H1 (cell line): ENCODE results near the gene HSDL2. TPM values are rescaled to one million over a fixed set of nuclear protein-coding genes. Genes with fewer than 3 reads are reported as not detected.

Source experiments
- CTCF ChIA-PET: fragments of 300-600 bp; sonication (Branson Sonifier 250); formaldehyde crosslinking; loops from one replicate; lab custom pipeline; 2021; ENCODE audit not compliant: partially characterized antibody; lab: Charles Lee
- POLR2A ChIA-PET: fragments of 300-600 bp; sonication (Branson Sonifier 250); formaldehyde crosslinking; loops from one replicate; lab custom pipeline; 2021; ENCODE audit warnings: inconsistent platforms; ENCODE audit not compliant: partially characterized antibody; lab: Charles Lee
- DNase-seq, 2 experiments: peaks; one replicate each; pipeline versions ENCODE4 v3.0.0 to v3.0.0-alpha.2; 2010 to 2022; ENCODE audit warnings: low spot score in 2 of 2, low read depth in 1 of 2, mixed read lengths in 1 of 2
- FAIRE-seq: peaks from 2 replicates; lab custom pipeline; 2011; peaks lifted over from hg19 to GRCh38; lab: Jason Lieb, UNC
- H2AFZ ChIP-seq: 2 replicates; pipeline ENCODE4 v1.8.1; 2012; ENCODE audit warnings: low read length, inconsistent platforms
- H2AK5ac ChIP-seq: 2 replicates; pipeline ENCODE4 v1.6.1; 2013; ENCODE audit warnings: low read depth, low read length
- H2BK120ac ChIP-seq: replicated peaks from 2 replicates; pipeline ENCODE3; 2013; ENCODE audit warnings: low read depth, low read length, inconsistent platforms
- H2BK12ac ChIP-seq: 2 replicates; pipeline ENCODE4 v1.6.1; 2013; ENCODE audit warnings: low read depth, low read length
- H2BK15ac ChIP-seq: 2 replicates; pipeline ENCODE4 v1.6.1; 2013; ENCODE audit warnings: low read length
- H2BK20ac ChIP-seq: 2 replicates; pipeline ENCODE4 v1.6.1; 2013; ENCODE audit warnings: low read length
- H2BK5ac ChIP-seq: 2 replicates; pipeline ENCODE4 v1.6.1; 2013; ENCODE audit warnings: low read depth, low read length
- H3K14ac ChIP-seq: 2 replicates; pipeline ENCODE4 v1.6.1; 2013; ENCODE audit warnings: inconsistent platforms; ENCODE audit not compliant: insufficient read length
- H3K18ac ChIP-seq: 2 replicates; pipeline ENCODE4 v1.6.1; 2013; ENCODE audit warnings: low read length; ENCODE audit errors: extremely low read depth
- H3K23ac ChIP-seq: 2 replicates; pipeline ENCODE4 v1.6.1; 2013; ENCODE audit warnings: inconsistent platforms; ENCODE audit not compliant: insufficient read length
- H3K23me2 ChIP-seq: 2 replicates; pipeline ENCODE4 v1.6.1; 2013; ENCODE audit warnings: low read depth, low read length
- H3K27ac ChIP-seq: 2 replicates; pipeline ENCODE4 v1.6.1; 2011; ENCODE audit warnings: low read depth, low read length, inconsistent platforms
- H3K27me3 ChIP-seq, 4 experiments: replicated peaks in 1 of 4; 1 replicate in 1 of 4; 2 replicates in 3 of 4; pipeline versions ENCODE4 v1.6.1 to v1.8.1; 2011 to 2013; ENCODE audit warnings: low read length in 3 of 4, mild to moderate bottlenecking in 3 of 4, inconsistent platforms in 2 of 4, mixed read lengths in 2 of 4, moderate library complexity in 1 of 4; ENCODE audit not compliant: control insufficient read depth in 3 of 4, insufficient read depth in 3 of 4; ENCODE audit errors: extremely low read depth in 1 of 4
- H3K36me3 ChIP-seq, 4 experiments: 2 replicates each; pipeline versions ENCODE4 v1.6.1 to v1.8.1; 2011 to 2013; ENCODE audit warnings: mild to moderate bottlenecking in 4 of 4, low read length in 3 of 4, moderate library complexity in 2 of 4, control low read depth in 1 of 4, inconsistent platforms in 1 of 4; ENCODE audit not compliant: insufficient read depth in 4 of 4, control insufficient read depth in 2 of 4
- H3K4ac ChIP-seq: replicated peaks from 2 replicates; pipeline ENCODE3; 2013; ENCODE audit warnings: low read length, low read depth, mixed read lengths, inconsistent platforms; ENCODE audit not compliant: insufficient read length
- H3K4me1 ChIP-seq, 4 experiments: replicated peaks in 1 of 4; 1 replicate in 1 of 4; 2 replicates in 3 of 4; pipeline versions ENCODE4 v1.6.1 to v1.8.1; 2011 to 2013; ENCODE audit warnings: low read length in 3 of 4, inconsistent platforms in 2 of 4, mixed read lengths in 1 of 4; ENCODE audit not compliant: insufficient read depth in 4 of 4, control insufficient read depth in 3 of 4
- H3K4me2 ChIP-seq, 2 experiments: 2 replicates each; pipeline versions ENCODE4 v1.6.1 to v1.8.1; 2011 to 2013; ENCODE audit warnings: low read depth in 2 of 2, low read length in 2 of 2, control low read depth in 1 of 2, inconsistent platforms in 1 of 2, mild to moderate bottlenecking in 1 of 2; ENCODE audit not compliant: insufficient read depth in 1 of 2
- H3K4me3 ChIP-seq, 4 experiments: fragments of 200-600, 300-600 bp in 1 of 4; sonication (generic), shearing (Covaris generic), sonication (Bioruptor Twin) in 1 of 4; 2 replicates each; pipeline versions ENCODE4 v1.5.1 to v1.8.1; 2011 to 2016; ENCODE audit warnings: low read length in 4 of 4, low read depth in 3 of 4, control low read depth in 2 of 4, inconsistent platforms in 2 of 4, mild to moderate bottlenecking in 2 of 4, mixed read lengths in 1 of 4, moderate library complexity in 1 of 4; ENCODE audit not compliant: insufficient read depth in 2 of 4; ENCODE audit errors: extremely low read depth in 1 of 4
- H3K56ac ChIP-seq: replicated peaks from 2 replicates; pipeline ENCODE3; 2013; ENCODE audit warnings: low read depth, mild to moderate bottlenecking, mixed read lengths, low read length, inconsistent platforms; ENCODE audit not compliant: insufficient read length
- H3K79me1 ChIP-seq: 2 replicates; pipeline ENCODE4 v1.6.1; 2013; ENCODE audit warnings: low read depth, low read length, control low read depth
- H3K79me2 ChIP-seq, 2 experiments: 2 replicates each; pipeline versions ENCODE4 v1.6.1 to v1.8.1; 2012 to 2013; ENCODE audit warnings: low read length in 2 of 2, mild to moderate bottlenecking in 2 of 2, inconsistent platforms in 1 of 2; ENCODE audit not compliant: insufficient read depth in 2 of 2, control insufficient read depth in 1 of 2
- H3K9ac ChIP-seq, 4 experiments: replicated peaks in 1 of 4; 1 replicate in 1 of 4; 2 replicates in 3 of 4; pipeline versions ENCODE4 v1.6.1 to v1.8.1; 2011 to 2013; ENCODE audit warnings: low read depth in 3 of 4, low read length in 3 of 4, control low read depth in 2 of 4, mild to moderate bottlenecking in 2 of 4, moderate library complexity in 2 of 4, inconsistent platforms in 1 of 4; ENCODE audit errors: extremely low read depth in 1 of 4
- H3K9me3 ChIP-seq, 2 experiments: 2 replicates each; pipeline versions ENCODE4 v1.6.1 to v1.8.1; 2012 to 2013; ENCODE audit warnings: mild to moderate bottlenecking in 2 of 2, moderate library complexity in 2 of 2, control low read depth in 1 of 2, inconsistent platforms in 1 of 2, low read depth in 1 of 2, low read length in 1 of 2, mixed read lengths in 1 of 2; ENCODE audit not compliant: insufficient read depth in 2 of 2
- H4K20me1 ChIP-seq, 2 experiments: replicated peaks in 1 of 2; 2 replicates each; pipeline versions ENCODE3 to v1.8.1; 2011 to 2013; ENCODE audit warnings: inconsistent platforms in 2 of 2, low read length in 2 of 2, mild to moderate bottlenecking in 1 of 2; ENCODE audit not compliant: insufficient read depth in 2 of 2, control insufficient read depth in 1 of 2
- H4K5ac ChIP-seq: 2 replicates; pipeline ENCODE4 v1.6.1; 2013; ENCODE audit warnings: low read length, low read depth, mixed read lengths, inconsistent platforms; ENCODE audit not compliant: insufficient read length
- H4K8ac ChIP-seq: 2 replicates; pipeline ENCODE4 v1.8.0; 2013; ENCODE audit warnings: mild to moderate bottlenecking, moderate library complexity, low read length, inconsistent platforms; ENCODE audit not compliant: insufficient read depth; ENCODE audit errors: extremely low read depth
- H4K91ac ChIP-seq: replicated peaks from 2 replicates; pipeline ENCODE3; 2013; ENCODE audit warnings: low read length, mixed read lengths, inconsistent platforms; ENCODE audit not compliant: insufficient read length
- BRCA1 ChIP-seq: IDR thresholded peaks from 2 replicates; pipeline ENCODE4 v1.6.1; 2012; ENCODE audit warnings: low read depth, low read length, improper control_type of control experiment
- GTF2F1 ChIP-seq: IDR thresholded peaks from 2 replicates; pipeline ENCODE4 v1.6.1; 2012; ENCODE audit warnings: low read depth, low read length, improper control_type of control experiment, borderline replicate concordance
- NANOG ChIP-seq: IDR thresholded peaks from 2 replicates; pipeline ENCODE4 v1.6.1; 2011; ENCODE audit warnings: low read length, low read depth, mild to moderate bottlenecking, inconsistent platforms; ENCODE audit not compliant: insufficient read depth, poor library complexity, severe bottlenecking
- NRF1 ChIP-seq: IDR thresholded peaks from 2 replicates; pipeline ENCODE4 v1.6.1; 2011; ENCODE audit warnings: mild to moderate bottlenecking, low read depth, low read length, improper control_type of control experiment
- TBP ChIP-seq: IDR thresholded peaks from 2 replicates; pipeline ENCODE4 v1.6.1; 2011; ENCODE audit warnings: low read depth, low read length, improper control_type of control experiment
- TCF12 ChIP-seq: IDR thresholded peaks from 2 replicates; pipeline ENCODE4 v1.6.1; 2011; ENCODE audit warnings: low read depth, mild to moderate bottlenecking, low read length
- WGBS, 2 experiments: shearing (Covaris generic) in 1 of 2; methylation state at CpG; one replicate each; pipeline versions ENCODE4 v1.1.6 to v1.1.7; 2013 to 2015; ENCODE audit warnings: low lambda C conversion rate in 2 of 2, mixed read lengths in 2 of 2, inconsistent platforms in 1 of 2, low coverage in 1 of 2, missing lambda C conversion rate in 1 of 2; ENCODE audit not compliant: insufficient replicate concordance in 2 of 2, insufficient coverage in 1 of 2, insufficient read length in 1 of 2; ENCODE audit errors: extremely low coverage in 1 of 2, missing lambda C conversion rate in 1 of 2; 5-methylcytosine and 5-hydroxymethylcytosine counted together
- polyA plus RNA-seq, 7 experiments: library from polyadenylated mRNA; depleted of rRNA in 3 of 7; stranded (reverse) in 5 of 7; unstranded in 2 of 7; fragments of >200 nt in 5 of 7; fragments of 200-250 nt in 2 of 7; gene quantifications; 1 replicate in 5 of 7; 2 replicates in 1 of 7; 4 replicates in 1 of 7; pipeline versions ENCODE4 v1.2.1 to v1.2.3, GENCODE V29; 2011 to 2013; ENCODE audit warnings: missing spikeins in 2 of 7, mixed read lengths in 2 of 7
- total RNA-seq: library from RNA; stranded (reverse); fragmentation: NEBNext Ultra II Directional; extraction: Animal tissue kit (Norgen Biotek cat#: 25700); gene quantifications from 2 replicates; pipeline ENCODE4 v1.2.1, GENCODE V29; 2021

Gene HSDL2
- total and polyA plus RNA-seq, 2 of the 8 experiments (the other 6 are each of a cell fraction or from before 2014, with no cell fraction given), result 6.6 to 15.4 TPM

- no peaks in the 10 kb centered on the region for H3K27me3 ChIP-seq
- H2BK20ac ChIP-seq, result no peak overlapping the region
- no peak overlapping the region for H3K4me2 ChIP-seq
- no peak for TF ChIP-seq TBP
- no peak for TF ChIP-seq NRF1
- no peak for TF ChIP-seq BRCA1
- no peak for TF ChIP-seq NANOG
- no peak for TF ChIP-seq GTF2F1
- no peak for TF ChIP-seq TCF12
- no peaks in the 10 kb centered on the region for H3K36me3 ChIP-seq
- H2BK5ac ChIP-seq, result no peak overlapping the region
- no peaks in the 10 kb centered on the region for H4K20me1 ChIP-seq
- no peak overlapping the region for H4K91ac ChIP-seq
- H2BK12ac ChIP-seq, result no peak overlapping the region
- H3K18ac ChIP-seq, result no peak overlapping the region
- no peak overlapping the region for H3K23ac ChIP-seq
- POLR2A ChIA-PET, result no interaction called here
- no peak overlapping the region for H2BK15ac ChIP-seq
- no peak overlapping the region for H3K14ac ChIP-seq
- no peak overlapping the region for H2AFZ ChIP-seq
- no peak overlapping the region for H3K56ac ChIP-seq
- CTCF ChIA-PET, result no interaction called here
- no peaks in the 10 kb centered on the region; a peak in 1 of 7 replicates for H3K4me1 ChIP-seq
- no peaks in the 10 kb centered on the region for H3K79me2 ChIP-seq
- no peak overlapping the region for H2AK5ac ChIP-seq
- H3K79me1 ChIP-seq, result no peaks in the 10 kb centered on the region
- H3K4ac ChIP-seq, result no peak overlapping the region
- FAIRE-seq (no peak), DNase-seq (no peak)
- H3K23me2 ChIP-seq, result no peaks in the 10 kb centered on the region
- no peak overlapping the region for H2BK120ac ChIP-seq
- H4K5ac ChIP-seq, result no peak overlapping the region
- H3K27ac ChIP-seq, result no peak overlapping the region
- no peaks in the 10 kb centered on the region for H3K9me3 ChIP-seq
- no peak overlapping the region for H3K9ac ChIP-seq
- no peak overlapping the region for H3K4me3 ChIP-seq
- 95% methylated on average over 3 of the region's 3 CpGs; no CpG with 5 or more reads in 1 of the 2 experiments for WGBS, 2 experiments
- H4K8ac ChIP-seq, result no peak overlapping the region
Observed at GRCh38 chr9:112339886-112340285, 40.0 kb upstream of the HSDL2 start.
